Measurements from ENCODE around the gene PRICKLE1.

PRICKLE1 gene

DNA sequence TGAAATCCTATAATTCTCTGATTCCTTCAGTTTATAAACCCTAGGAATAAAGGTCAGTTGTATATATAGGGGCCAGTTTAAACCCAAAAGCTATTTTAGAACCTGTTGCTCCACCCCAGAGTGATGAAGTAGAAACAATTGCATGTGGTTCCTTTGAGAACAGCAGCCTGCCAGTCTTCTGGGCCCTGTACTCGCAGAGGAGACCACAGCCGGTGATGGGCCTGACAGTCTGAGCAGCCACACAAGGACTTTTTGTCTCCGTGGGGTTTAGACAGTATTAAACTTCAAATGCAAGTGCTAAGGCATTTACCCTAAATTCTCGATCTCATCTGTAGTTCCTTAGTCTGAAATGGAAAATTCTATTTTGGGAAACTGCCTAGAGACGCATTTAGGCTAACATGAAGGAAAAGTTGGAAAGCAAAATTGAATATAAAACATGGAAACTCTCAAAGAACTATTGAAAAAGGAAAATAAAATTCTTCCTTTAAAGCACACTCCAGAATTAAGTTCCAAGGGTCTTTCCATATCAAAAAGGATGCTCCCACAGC is 80.6 kb downstream of the PRICKLE1 start:
- H3K27me3 ChIP-seq (ENCODE audit: insufficient read depth, low read length) = peaks cover 12% of the 10 kb centered on the region; the same call in 1 of the 2 replicates
- H3K4me3 ChIP-seq (ENCODE audit: low read length) = no peak overlapping the region
- no peaks in the 10 kb centered on the region for H3K9me3 ChIP-seq (ENCODE audit: insufficient read depth, low read depth, low read length)
- H3K4me1 ChIP-seq (ENCODE audit: insufficient read depth, low read length) = peaks cover 11% of the 10 kb centered on the region; the same call in 1 of the 2 replicates
- no peaks in the 10 kb centered on the region for H3K36me3 ChIP-seq (ENCODE audit: insufficient read depth, low read depth, low read length)
- no peak overlapping the region for H3K9ac ChIP-seq (ENCODE audit: low read depth, low read length)
- H3K27ac ChIP-seq (ENCODE audit: low read length) = no peak overlapping the region

DNA sequence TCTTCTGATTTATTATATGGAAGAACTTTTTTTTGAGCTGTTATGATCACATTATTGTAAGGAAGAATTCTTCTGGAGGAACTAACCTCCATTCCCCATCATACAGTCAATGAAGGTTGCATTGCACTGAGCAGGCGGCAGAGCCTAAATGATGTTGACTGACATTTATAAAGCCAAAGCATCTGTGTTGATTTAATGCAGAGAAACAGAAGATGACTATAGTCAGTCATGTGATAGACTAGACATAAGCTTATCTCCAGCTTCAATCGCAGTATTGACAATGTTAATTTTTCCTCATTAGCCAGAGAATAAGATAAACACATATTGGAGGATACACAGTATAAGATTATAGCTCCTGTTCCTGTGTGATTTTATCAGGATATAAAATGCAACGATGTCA is 82.0 kb downstream of the PRICKLE1 start:
- Histone ChIP-seq H3K9ac (ENCODE audit: low read depth, low read length) (no peak overlapping the region), H3K9me3 (ENCODE audit: insufficient read depth, low read depth, low read length) (no peaks in the 10 kb centered on the region), H3K36me3 (ENCODE audit: insufficient read depth, low read depth, low read length) (no peaks in the 10 kb centered on the region), H3K4me1 (ENCODE audit: insufficient read depth, low read length) (peaks cover 11% of the 10 kb centered on the region; the same call in 1 of the 2 replicates), H3K27ac (ENCODE audit: low read length) (no peak overlapping the region), H3K27me3 (ENCODE audit: insufficient read depth, low read length) (peaks cover 12% of the 10 kb centered on the region; the same call in 1 of the 2 replicates), H3K4me3 (ENCODE audit: low read length) (no peak overlapping the region)

DNA sequence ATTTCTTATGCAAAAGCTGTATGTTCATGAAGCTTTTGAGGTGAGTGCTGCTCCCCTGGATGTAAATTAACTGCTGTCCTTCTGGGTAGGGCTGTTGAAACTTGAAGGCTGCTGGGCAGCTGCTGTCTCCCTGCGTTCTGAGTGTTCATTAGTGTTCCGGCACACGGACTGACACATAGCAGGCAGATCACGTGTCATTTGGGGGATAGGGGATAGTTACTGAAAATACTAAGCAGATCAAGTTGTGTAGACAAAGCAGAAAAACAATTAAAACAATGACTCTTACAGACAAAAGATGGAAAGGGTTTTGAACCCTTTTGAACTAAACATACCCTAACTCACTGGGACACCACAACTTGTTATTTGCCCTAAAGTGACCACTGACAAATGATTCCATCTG is 82.5 kb downstream of the PRICKLE1 start:
- Histone ChIP-seq H3K4me3 (ENCODE audit: low read length) (no peak overlapping the region), H3K27me3 (ENCODE audit: insufficient read depth, low read length) (peaks cover 9% of the 10 kb centered on the region; the same call in 1 of the 2 replicates), H3K4me1 (ENCODE audit: insufficient read depth, low read length) (peaks cover 11% of the 10 kb centered on the region; the same call in 1 of the 2 replicates), H3K27ac (ENCODE audit: low read length) (no peak overlapping the region), H3K36me3 (ENCODE audit: insufficient read depth, low read depth, low read length) (no peaks in the 10 kb centered on the region), H3K9me3 (ENCODE audit: insufficient read depth, low read depth, low read length) (no peaks in the 10 kb centered on the region), H3K9ac (ENCODE audit: low read depth, low read length) (no peak overlapping the region)

DNA sequence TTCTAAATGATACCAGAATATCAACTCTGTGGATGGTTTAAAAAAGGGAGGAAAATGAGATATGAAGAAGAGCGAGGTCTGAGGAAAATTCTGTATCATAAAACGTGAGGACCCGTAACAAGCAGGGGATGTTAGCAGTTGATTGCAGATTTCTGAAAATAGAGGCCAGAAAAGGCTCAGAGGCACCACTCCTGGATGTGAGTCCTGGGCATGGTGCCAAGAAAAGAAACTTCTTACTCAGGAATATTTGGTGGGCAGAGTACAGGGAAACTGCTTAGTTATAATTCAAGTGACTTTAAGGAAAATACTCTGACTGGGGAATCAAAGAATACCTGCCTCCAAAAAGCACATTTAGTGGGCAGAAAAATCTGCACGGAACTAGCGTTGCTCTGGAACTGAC is 85.5 kb downstream of the PRICKLE1 start:
- Histone ChIP-seq H3K4me1 (ENCODE audit: insufficient read depth, low read length) (no peaks in the 10 kb centered on the region), H3K27ac (ENCODE audit: low read length) (no peak overlapping the region), H3K9me3 (ENCODE audit: insufficient read depth, low read depth, low read length) (no peaks in the 10 kb centered on the region), H3K9ac (ENCODE audit: low read depth, low read length) (no peak overlapping the region), H3K4me3 (ENCODE audit: low read length) (no peak overlapping the region), H3K36me3 (ENCODE audit: insufficient read depth, low read depth, low read length) (no peaks in the 10 kb centered on the region), H3K27me3 (ENCODE audit: insufficient read depth, low read length) (peaks cover 2% of the 10 kb centered on the region; the same call in 1 of the 2 replicates)

DNA sequence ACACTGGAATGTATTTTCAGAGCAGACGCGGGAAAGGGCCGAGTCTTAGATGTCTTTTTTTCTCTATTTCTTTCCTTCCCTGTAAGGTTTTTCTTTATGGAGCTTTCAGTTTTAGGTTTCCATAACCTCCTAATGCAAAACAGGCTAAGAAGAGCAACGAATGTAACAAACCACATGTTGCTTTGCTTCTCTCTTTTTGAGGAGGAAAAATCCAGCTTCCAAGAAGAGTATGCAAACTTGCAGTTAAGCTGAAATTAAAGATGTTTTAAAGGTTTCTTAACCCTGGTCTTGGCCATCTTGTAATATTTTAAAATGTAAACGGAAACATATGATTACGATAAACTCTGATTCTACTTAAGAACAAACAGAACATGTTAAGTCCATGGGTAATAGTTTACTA is 86.9 kb downstream of the PRICKLE1 start:
- Histone ChIP-seq H3K27ac (ENCODE audit: low read length) (no peak overlapping the region), H3K9ac (ENCODE audit: low read depth, low read length) (no peak overlapping the region), H3K36me3 (ENCODE audit: insufficient read depth, low read depth, low read length) (no peaks in the 10 kb centered on the region), H3K9me3 (ENCODE audit: insufficient read depth, low read depth, low read length) (no peaks in the 10 kb centered on the region), H3K27me3 (ENCODE audit: insufficient read depth, low read length) (no peaks in the 10 kb centered on the region), H3K4me3 (ENCODE audit: low read length) (no peak overlapping the region), H3K4me1 (ENCODE audit: insufficient read depth, low read length) (no peaks in the 10 kb centered on the region)

GRCh38 chr12:42498549-42499247 is 90.8 kb downstream of the PRICKLE1 start:
- no peak overlapping the region for H3K4me3 ChIP-seq (ENCODE audit: low read length)
- H3K36me3 ChIP-seq (ENCODE audit: insufficient read depth, low read depth, low read length) = no peaks in the 10 kb centered on the region
- H3K9me3 ChIP-seq (ENCODE audit: insufficient read depth, low read depth, low read length) = no peaks in the 10 kb centered on the region
- no peaks in the 10 kb centered on the region for H3K27me3 ChIP-seq (ENCODE audit: insufficient read depth, low read length)
- H3K9ac ChIP-seq (ENCODE audit: low read depth, low read length) = no peak overlapping the region
- H3K4me1 ChIP-seq (ENCODE audit: insufficient read depth, low read length) = no peaks in the 10 kb centered on the region
- no peak overlapping the region for H3K27ac ChIP-seq (ENCODE audit: low read length)

DNA sequence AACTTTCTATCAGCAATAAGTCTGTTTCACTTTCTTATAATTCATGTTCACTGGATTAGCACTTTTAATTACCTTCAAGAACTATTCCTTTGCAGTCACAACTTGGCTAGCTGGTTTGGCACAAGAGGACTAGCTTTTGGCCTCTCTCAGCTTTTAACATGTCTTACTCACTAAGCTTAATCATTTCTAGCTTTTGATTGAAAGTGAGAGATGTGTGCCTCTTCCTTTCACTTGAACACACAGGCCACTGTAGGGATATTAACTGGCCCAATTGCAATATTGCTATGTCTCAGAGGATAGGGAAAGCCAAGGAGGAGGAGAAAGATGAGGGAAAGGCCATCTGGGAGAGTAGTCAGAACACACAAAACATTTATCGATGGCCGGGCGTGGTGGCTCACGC is 92.7 kb downstream of the PRICKLE1 start:
- H3K4me3 ChIP-seq (ENCODE audit: low read length) = no peak overlapping the region
- H3K9me3 ChIP-seq (ENCODE audit: insufficient read depth, low read depth, low read length) = no peaks in the 10 kb centered on the region
- no peaks in the 10 kb centered on the region for H3K36me3 ChIP-seq (ENCODE audit: insufficient read depth, low read depth, low read length)
- no peak overlapping the region for H3K27ac ChIP-seq (ENCODE audit: low read length)
- H3K4me1 ChIP-seq (ENCODE audit: insufficient read depth, low read length) = no peaks in the 10 kb centered on the region
- H3K27me3 ChIP-seq (ENCODE audit: insufficient read depth, low read length) = no peaks in the 10 kb centered on the region
- H3K9ac ChIP-seq (ENCODE audit: low read depth, low read length) = no peak overlapping the region

GRCh38 chr12:42495244-42495643 is 94.3 kb downstream of the PRICKLE1 start:
- no peak overlapping the region for H3K4me3 ChIP-seq (ENCODE audit: low read length)
- no peak overlapping the region for H3K27ac ChIP-seq (ENCODE audit: low read length)
- no peak overlapping the region for H3K9ac ChIP-seq (ENCODE audit: low read depth, low read length)
- H3K9me3 ChIP-seq (ENCODE audit: insufficient read depth, low read depth, low read length) = no peaks in the 10 kb centered on the region
- H3K4me1 ChIP-seq (ENCODE audit: insufficient read depth, low read length) = no peaks in the 10 kb centered on the region
- H3K27me3 ChIP-seq (ENCODE audit: insufficient read depth, low read length) = no peaks in the 10 kb centered on the region; the same call in 1 of the 2 replicates
- no peaks in the 10 kb centered on the region for H3K36me3 ChIP-seq (ENCODE audit: insufficient read depth, low read depth, low read length)

DNA sequence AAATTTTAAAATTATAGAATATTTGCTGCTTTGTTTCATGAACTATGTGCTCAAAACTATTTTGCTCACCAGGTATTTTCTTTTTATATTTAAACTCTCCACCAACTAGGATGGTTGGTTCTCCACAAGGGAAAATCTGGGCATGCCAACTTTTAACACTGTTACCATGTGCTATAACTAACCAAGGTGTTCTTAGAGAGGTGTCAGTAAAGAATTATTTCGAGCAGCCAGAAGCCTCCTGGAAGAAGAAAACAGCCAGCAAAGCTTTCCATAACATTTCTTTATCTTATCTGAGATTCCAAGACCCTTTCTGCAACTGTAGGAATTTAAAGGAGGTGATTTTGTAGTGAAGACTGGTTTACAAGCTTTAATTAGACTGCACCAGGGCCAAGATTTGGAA is 97.3 kb downstream of the PRICKLE1 start:
- Histone ChIP-seq H3K36me3 (ENCODE audit: insufficient read depth, low read depth, low read length) (no peaks in the 10 kb centered on the region), H3K4me3 (ENCODE audit: low read length) (no peak overlapping the region), H3K9ac (ENCODE audit: low read depth, low read length) (no peak overlapping the region), H3K4me1 (ENCODE audit: insufficient read depth, low read length) (peaks cover 4% of the 10 kb centered on the region; the same call in 1 of the 2 replicates), H3K27me3 (ENCODE audit: insufficient read depth, low read length) (peaks cover 14% of the 10 kb centered on the region), H3K9me3 (ENCODE audit: insufficient read depth, low read depth, low read length) (no peaks in the 10 kb centered on the region), H3K27ac (ENCODE audit: low read length) (no peak overlapping the region)

DNA sequence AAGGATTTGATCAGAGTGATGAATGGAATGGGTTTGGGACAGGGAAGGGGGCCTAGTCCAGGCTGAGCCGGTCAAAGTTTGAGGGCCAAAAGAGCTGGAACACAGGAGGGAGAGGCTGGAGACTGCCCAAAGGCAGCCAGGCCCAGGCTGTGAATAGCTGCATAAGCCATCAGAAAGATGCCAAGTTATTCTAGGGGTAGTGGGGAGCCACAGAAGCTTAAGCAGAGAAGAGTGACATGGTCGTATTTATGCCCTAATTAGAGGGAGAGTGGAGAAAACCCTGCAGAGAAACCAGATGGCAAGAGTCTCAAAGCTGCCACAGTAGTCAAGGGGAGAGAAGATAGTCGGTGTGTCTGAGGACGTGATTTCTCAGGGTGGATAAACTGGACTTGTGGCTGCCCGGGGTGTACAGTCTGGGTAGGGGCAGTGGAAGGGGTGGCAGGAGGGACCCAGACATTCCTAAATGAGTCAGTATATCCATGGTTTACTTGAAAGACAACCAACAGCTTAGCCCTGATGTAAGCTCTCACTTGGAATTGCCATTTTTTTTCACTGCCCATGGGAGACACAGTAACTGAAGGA is 99.2 kb downstream of the PRICKLE1 start:
- no peaks in the 10 kb centered on the region for H3K36me3 ChIP-seq (ENCODE audit: insufficient read depth, low read depth, low read length)
- peaks cover 21% of the 10 kb centered on the region for H3K4me1 ChIP-seq (ENCODE audit: insufficient read depth, low read length)
- no peak overlapping the region for H3K9ac ChIP-seq (ENCODE audit: low read depth, low read length)
- H3K4me3 ChIP-seq (ENCODE audit: low read length) = no peak overlapping the region
- H3K27me3 ChIP-seq (ENCODE audit: insufficient read depth, low read length) = peaks cover 23% of the 10 kb centered on the region
- H3K27ac ChIP-seq (ENCODE audit: low read length) = no peak overlapping the region
- H3K9me3 ChIP-seq (ENCODE audit: insufficient read depth, low read depth, low read length) = no peaks in the 10 kb centered on the region

- no peak overlapping the region; the same call in 1 of the 2 replicates for H3K9ac ChIP-seq (ENCODE audit: low read depth, low read length)
- H3K4me1 ChIP-seq (ENCODE audit: insufficient read depth, low read length) = peaks cover 35% of the 10 kb centered on the region
- peaks cover 32% of the 10 kb centered on the region for H3K27me3 ChIP-seq (ENCODE audit: insufficient read depth, low read length)
- no peaks in the 10 kb centered on the region for H3K36me3 ChIP-seq (ENCODE audit: insufficient read depth, low read depth, low read length)
- H3K4me3 ChIP-seq (ENCODE audit: low read length) = peak overlapping the region; percentile 45
- H3K9me3 ChIP-seq (ENCODE audit: insufficient read depth, low read depth, low read length) = no peaks in the 10 kb centered on the region
- H3K27ac ChIP-seq (ENCODE audit: low read length) = no peak overlapping the region
Measured at GRCh38 chr12:42486407-42486806, 103.1 kb downstream of the PRICKLE1 start.

GRCh38 chr12:42485823-42486222 is 103.7 kb downstream of the PRICKLE1 start:
- peak overlapping the region; percentile 39; the same call in 1 of the 2 replicates for H3K9ac ChIP-seq (ENCODE audit: low read depth, low read length)

More at GRCh38 chr12:42485823-42486222, 103.7 kb downstream of the PRICKLE1 start:
- Histone ChIP-seq H3K4me3 (ENCODE audit: low read length) (peak overlapping the region; percentile 86; the same call in 1 of the 2 replicates), H3K36me3 (ENCODE audit: insufficient read depth, low read depth, low read length) (no peaks in the 10 kb centered on the region), H3K27me3 (ENCODE audit: insufficient read depth, low read length) (peaks cover 33% of the 10 kb centered on the region), H3K4me1 (ENCODE audit: insufficient read depth, low read length) (peaks cover 39% of the 10 kb centered on the region), H3K9me3 (ENCODE audit: insufficient read depth, low read depth, low read length) (no peaks in the 10 kb centered on the region), H3K27ac (ENCODE audit: low read length) (peak overlapping the region; percentile 12)
